Endothelial cell of umbilical vein (primary cell): Measurements from ENCODE around the gene PITX2.

Experiments used
- MAX ChIP-seq: IDR thresholded peaks from 2 replicates; pipeline ENCODE4 v1.6.1; 2011; ENCODE audit not compliant: insufficient read depth, insufficient read length
- POLR2A ChIP-seq: IDR thresholded peaks from 2 replicates; pipeline ENCODE4 v1.6.1; 2012; ENCODE audit warnings: low read depth, mild to moderate bottlenecking, control low read depth, low read length
- POLR2AphosphoS5 ChIP-seq: IDR thresholded peaks from 2 replicates; pipeline ENCODE4 v1.6.1; 2012; ENCODE audit warnings: low read depth, mild to moderate bottlenecking, control low read depth, low read length, moderate library complexity; ENCODE audit not compliant: insufficient read depth
- TF ChIP-seq, protein P1 (sequence below), 2 donors: IDR thresholded peaks; 1 replicate in 1 of 2; 2 replicates in 1 of 2; pipeline ENCODE4 v1.5.1; 2011; ENCODE audit warnings: low read length in 2 of 2, mild to moderate bottlenecking in 2 of 2, moderate library complexity in 2 of 2, control low read depth in 1 of 2, inconsistent platforms in 1 of 2, low read depth in 1 of 2; ENCODE audit not compliant: insufficient read depth in 1 of 2; ENCODE audit errors: extremely low read depth in 1 of 2

DNA sequence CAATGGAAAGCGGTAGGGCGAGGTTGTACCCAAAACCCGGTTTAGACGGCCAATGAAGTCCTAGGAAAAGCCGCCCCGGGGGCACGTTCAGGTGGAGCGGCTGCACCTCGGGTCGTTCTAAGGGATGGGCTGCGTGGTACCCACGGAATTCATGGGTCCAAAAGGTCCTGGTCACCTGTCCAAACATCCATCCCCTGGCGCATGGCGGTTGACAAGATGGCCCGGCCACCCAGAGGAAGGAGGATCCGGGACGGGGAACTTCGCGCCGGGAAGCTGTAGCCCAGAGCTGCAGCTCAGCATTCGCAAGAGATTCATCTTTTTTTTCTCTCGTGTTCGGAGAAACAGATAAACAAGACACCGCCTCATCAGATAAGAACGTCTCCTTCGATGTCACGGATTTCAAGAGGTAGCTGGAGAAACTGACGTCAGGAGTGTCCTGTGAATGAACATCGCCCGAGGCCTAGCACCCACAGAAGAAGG is 10.9 kb downstream of the PITX2 start:
- TF ChIP-seq POLR2A (no peak), MAX (no peak), POLR2AphosphoS5 (no peak)
- TF ChIP-seq, protein P1, sequence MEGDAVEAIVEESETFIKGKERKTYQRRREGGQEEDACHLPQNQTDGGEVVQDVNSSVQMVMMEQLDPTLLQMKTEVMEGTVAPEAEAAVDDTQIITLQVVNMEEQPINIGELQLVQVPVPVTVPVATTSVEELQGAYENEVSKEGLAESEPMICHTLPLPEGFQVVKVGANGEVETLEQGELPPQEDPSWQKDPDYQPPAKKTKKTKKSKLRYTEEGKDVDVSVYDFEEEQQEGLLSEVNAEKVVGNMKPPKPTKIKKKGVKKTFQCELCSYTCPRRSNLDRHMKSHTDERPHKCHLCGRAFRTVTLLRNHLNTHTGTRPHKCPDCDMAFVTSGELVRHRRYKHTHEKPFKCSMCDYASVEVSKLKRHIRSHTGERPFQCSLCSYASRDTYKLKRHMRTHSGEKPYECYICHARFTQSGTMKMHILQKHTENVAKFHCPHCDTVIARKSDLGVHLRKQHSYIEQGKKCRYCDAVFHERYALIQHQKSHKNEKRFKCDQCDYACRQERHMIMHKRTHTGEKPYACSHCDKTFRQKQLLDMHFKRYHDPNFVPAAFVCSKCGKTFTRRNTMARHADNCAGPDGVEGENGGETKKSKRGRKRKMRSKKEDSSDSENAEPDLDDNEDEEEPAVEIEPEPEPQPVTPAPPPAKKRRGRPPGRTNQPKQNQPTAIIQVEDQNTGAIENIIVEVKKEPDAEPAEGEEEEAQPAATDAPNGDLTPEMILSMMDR (IDR thresholded peaks at IDR 0.05; ENCODE audit: extremely low read depth in 1 of 2, insufficient read depth in 1 of 2, low read depth in 1 of 2, low read length in 2 of 2) = no peak
